Activated naive CD4-positive, alpha-beta T cell treated with anti-CD3 and anti-CD28 coated beads for 36 hours (primary cell): ENCODE data around the gene FGF22. TPM values are rescaled to one million over a fixed set of nuclear protein-coding genes. Genes with fewer than 3 reads are reported as not detected.
"Not testable (repeated sequence)": the region's sequence is repeated elsewhere in the genome, so short reads cannot be mapped to it uniquely, and the experiment has no call there.

Experiments used
- CTCF ChIA-PET: fragments of 350-600 bp; sonication (Branson Sonifier 250); formaldehyde crosslinking; loops from one replicate; lab custom pipeline; 2021; ENCODE audit warnings: antibody characterized with exemption; lab: Charles Lee
- DNase-seq: peaks from one replicate; pipeline ENCODE4 v3.0.0-alpha.2; 2020
- H3K27ac Mint-ChIP-seq: one replicate; pipeline ENCODE4 v1.8.0; 2021; ENCODE audit warnings: mild to moderate bottlenecking, mixed read lengths
- H3K27me3 Mint-ChIP-seq: one replicate; pipeline ENCODE4 v1.8.0; 2021; ENCODE audit warnings: low read depth, mixed read lengths
- H3K36me3 Mint-ChIP-seq: one replicate; pipeline ENCODE4 v1.8.0; 2021; ENCODE audit warnings: low read depth, mixed read lengths
- H3K4me1 Mint-ChIP-seq: one replicate; pipeline ENCODE4 v1.8.0; 2021; ENCODE audit warnings: low read depth, mixed read lengths
- H3K4me3 Mint-ChIP-seq: one replicate; pipeline ENCODE4 v1.8.0; 2021; ENCODE audit warnings: mild to moderate bottlenecking, moderate library complexity, mixed read lengths
- H3K9me3 Mint-ChIP-seq: one replicate; pipeline ENCODE4 v1.8.0; 2021; ENCODE audit warnings: mixed read lengths
- intact Hi-C: fragments of 100-400 bp; cut with micrococcal nuclease; formaldehyde crosslinking; loops from one replicate; pipeline ENCODE4 v1.15.1; 2023
- total RNA-seq, 2 experiments: library from RNA; stranded (reverse); gene quantifications; one replicate each; pipeline ENCODE4 v1.2.3, GENCODE V29; 2021

The FGF22 gene
- total RNA-seq, 2 experiments from 2014 or later = not detected

DNA sequence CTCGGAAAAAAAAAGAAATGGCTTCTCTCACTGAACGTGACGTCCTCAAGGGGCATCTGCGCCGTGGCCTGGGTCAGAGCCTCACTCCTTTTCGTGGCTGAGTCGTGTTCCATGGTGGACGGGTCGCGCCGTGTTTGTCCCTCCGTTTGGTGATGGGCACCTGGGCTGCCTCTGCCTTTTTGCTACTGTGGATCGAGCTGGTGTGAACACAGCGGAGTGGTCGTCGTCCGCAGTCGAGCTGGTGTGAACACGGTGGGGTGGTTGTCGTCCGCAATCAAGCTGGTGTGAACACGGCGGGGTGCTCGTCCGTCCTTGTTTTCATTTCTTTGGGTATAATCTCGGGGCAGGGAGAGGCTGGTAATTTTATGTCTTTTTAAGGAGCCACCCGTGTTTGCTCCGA is 38.4 kb upstream of the FGF22 start:
- Mint-ChIP-seq H3K27me3 (no peaks in the 10 kb centered on the region), H3K9me3 (no peaks in the 10 kb centered on the region), H3K4me3 (no peak overlapping the region), H3K4me1 (no peaks in the 10 kb centered on the region), H3K27ac (no peak overlapping the region), H3K36me3 (no peaks in the 10 kb centered on the region)
- CTCF ChIA-PET = interaction anchor here (0.8 kb wide), 1 partner anchor 66 kb away, joined by 4 read pairs; no protein-coding TSS in a partner anchor
- no peak for DNase-seq
- intact Hi-C loops = no loop called here

DNA sequence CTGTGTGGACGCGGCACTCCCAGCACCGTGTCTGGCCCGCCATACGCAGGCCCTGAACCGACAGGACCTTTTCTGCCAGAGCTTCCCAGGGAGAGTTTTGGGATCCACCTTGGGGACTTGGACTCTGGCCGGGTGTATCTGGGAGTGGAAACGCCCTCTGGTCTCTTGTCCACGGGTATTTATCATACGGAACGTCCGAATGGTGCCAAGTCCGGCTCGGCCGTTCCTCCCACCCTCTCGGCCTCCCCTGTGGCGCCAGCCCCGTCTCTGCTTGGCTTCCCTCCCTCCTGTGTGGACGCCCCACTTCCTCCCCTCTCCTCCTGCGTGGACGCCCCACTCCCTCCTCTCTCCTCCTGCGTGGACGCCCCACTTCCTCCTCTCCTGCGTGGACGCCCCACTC is 37.9 kb upstream of the FGF22 start:
- Mint-ChIP-seq H3K36me3 (no peaks in the 10 kb centered on the region), H3K4me3 (no peak overlapping the region), H3K27me3 (no peaks in the 10 kb centered on the region), H3K27ac (no peak overlapping the region), H3K4me1 (no peaks in the 10 kb centered on the region), H3K9me3 (no peaks in the 10 kb centered on the region)
- intact Hi-C loops = no loop called here
- no peak for DNase-seq
- CTCF ChIA-PET = interaction anchor here (0.8 kb wide), 1 partner anchor 65 kb away, joined by 4 read pairs; no protein-coding TSS in a partner anchor

DNA sequence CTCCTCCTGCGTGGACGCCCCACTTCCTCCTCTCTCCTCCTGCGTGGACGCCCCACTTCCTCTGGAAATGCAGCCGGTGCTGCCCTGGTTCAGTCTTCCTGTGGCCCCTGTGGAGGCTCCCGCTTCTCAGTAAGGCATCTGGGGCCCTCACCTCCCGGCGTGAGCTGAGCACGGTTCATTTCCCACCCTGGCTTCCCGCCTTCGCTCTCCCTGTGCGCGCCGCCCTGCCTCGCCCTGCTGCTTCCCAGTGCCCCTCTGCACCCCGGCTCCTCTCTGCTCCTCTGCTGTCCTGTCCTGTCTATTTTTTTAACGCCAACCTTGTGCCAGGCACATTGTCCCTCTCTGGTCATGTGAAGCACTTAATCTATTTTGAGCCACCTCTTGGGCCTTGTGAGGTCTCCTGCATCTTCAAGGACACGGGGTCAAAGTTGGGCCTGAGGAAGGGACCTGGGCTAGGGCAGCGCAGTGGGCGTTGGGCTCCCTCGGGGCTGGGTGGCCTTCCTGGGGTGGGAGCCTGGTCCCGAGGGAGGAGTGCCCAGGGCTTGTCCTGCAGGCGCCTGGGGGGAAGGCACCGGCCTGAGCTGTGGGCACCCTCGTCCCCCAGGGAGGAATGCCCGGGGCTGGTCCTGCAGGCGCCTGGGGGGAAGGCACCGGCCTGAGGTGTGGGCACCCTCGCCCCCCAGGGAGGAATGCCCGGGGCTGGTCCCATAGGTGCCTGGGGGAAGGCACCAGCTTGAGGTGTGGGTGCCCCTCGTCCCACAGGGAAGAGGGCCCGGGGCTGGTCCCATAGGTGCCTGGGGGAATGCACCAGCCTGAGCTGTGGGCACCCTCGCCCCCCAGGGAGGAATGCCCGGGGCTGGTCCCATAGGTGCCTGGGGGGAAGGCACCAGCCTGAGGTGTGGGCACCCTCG is 37.0 kb upstream of the FGF22 start:
- Mint-ChIP-seq H3K4me3 (no peak overlapping the region), H3K9me3 (no peaks in the 10 kb centered on the region), H3K27ac (no peak overlapping the region), H3K36me3 (no peaks in the 10 kb centered on the region), H3K27me3 (no peaks in the 10 kb centered on the region), H3K4me1 (no peaks in the 10 kb centered on the region)
- CTCF ChIA-PET = no interaction called here
- intact Hi-C loops = no loop called here
- no peak for DNase-seq

GRCh38 chr19:603302-603639 is 36.4 kb upstream of the FGF22 start:
- H3K4me3 Mint-ChIP-seq, H3K27ac Mint-ChIP-seq, H3K27me3 Mint-ChIP-seq, H3K36me3 Mint-ChIP-seq, DNase-seq, H3K4me1 Mint-ChIP-seq, intact Hi-C loops, CTCF ChIA-PET, H3K9me3 Mint-ChIP-seq: not testable (repeated sequence)

- CTCF ChIA-PET, intact Hi-C loops, H3K4me1 Mint-ChIP-seq, H3K36me3 Mint-ChIP-seq, H3K4me3 Mint-ChIP-seq, DNase-seq, H3K27me3 Mint-ChIP-seq, H3K27ac Mint-ChIP-seq, H3K9me3 Mint-ChIP-seq: not testable (repeated sequence)
Measured at GRCh38 chr19:603779-604178, 35.9 kb upstream of the FGF22 start.

DNA sequence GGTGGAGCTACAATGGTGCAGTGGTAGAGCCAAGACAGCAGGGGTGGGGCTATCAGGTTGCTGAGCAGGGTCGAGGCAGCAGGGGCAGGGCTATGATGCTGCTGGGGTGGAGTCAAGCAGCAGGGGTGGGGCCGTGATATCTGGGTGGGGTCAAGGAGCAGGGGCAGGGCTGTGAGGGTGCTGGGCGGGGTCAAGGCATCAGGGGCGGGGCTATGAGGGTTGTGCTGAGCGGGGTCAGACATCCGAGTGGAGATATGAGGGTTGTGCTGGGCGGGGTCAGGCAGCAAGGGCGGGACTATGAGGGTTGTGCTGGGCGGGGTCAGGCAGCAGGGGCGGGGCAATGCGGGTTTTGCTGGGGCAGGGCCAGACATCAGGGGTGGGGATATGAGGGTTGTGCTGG is 35.3 kb upstream of the FGF22 start:
- H3K27me3 Mint-ChIP-seq = no peaks in the 10 kb centered on the region

DNA sequence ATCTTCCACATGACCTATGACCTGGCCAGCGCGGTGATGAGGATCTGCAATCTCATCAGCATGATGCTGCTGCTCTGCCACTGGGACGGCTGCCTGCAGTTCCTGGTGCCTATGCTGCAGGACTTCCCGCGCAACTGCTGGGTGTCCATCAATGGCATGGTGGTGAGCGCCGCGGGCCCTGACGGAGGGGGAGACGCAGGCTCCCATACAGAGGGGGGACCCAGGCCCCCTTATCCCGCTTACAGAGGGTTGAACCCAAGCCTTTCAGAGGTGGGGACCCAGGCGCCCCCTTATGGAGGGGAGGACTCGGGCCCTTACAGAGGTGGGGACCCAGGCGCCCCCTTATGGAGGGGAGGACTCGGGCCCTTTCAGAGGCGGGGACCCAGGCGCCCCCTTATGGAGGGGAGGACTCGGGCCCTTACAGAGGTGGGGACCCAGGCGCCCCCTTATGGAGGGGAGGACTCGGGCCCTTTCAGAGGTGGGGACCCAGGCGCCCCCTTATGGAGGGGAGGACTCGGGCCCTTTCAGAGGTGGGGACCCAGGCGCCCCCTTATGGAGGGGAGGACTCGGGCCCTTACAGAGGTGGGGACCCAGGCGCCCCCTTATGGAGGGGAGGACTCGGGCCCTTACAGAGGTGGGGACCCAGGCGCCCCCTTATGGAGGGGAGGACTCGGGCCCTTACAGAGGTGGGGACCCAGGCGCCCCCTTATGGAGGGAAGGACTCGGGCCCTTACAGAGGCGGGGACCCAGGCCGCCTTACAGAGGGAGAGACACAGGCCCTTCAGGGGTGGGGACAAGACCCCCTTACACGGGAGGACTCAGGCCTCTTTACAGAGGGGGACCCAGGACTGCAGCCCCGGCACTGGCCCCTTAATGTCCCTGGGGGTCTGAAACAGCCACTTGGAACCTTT is 34.4 kb upstream of the FGF22 start:
- not testable (repeated sequence) for H3K27ac Mint-ChIP-seq, H3K4me3 Mint-ChIP-seq
- CTCF ChIA-PET = interaction anchor here (1.6 kb wide), 1 partner anchor 21 kb away, joined by 4 read pairs; no protein-coding TSS in a partner anchor

More for the DNA sequence above, 35.3 kb upstream of the FGF22 start:
- Mint-ChIP-seq H3K36me3 (no peaks in the 10 kb centered on the region), H3K27ac (no peak overlapping the region), H3K4me1 (no peaks in the 10 kb centered on the region), H3K9me3 (no peaks in the 10 kb centered on the region), H3K4me3 (no peak overlapping the region)
- peak; percentile 61 for DNase-seq
- CTCF ChIA-PET = no interaction called here
- intact Hi-C loops = no loop called here

DNA sequence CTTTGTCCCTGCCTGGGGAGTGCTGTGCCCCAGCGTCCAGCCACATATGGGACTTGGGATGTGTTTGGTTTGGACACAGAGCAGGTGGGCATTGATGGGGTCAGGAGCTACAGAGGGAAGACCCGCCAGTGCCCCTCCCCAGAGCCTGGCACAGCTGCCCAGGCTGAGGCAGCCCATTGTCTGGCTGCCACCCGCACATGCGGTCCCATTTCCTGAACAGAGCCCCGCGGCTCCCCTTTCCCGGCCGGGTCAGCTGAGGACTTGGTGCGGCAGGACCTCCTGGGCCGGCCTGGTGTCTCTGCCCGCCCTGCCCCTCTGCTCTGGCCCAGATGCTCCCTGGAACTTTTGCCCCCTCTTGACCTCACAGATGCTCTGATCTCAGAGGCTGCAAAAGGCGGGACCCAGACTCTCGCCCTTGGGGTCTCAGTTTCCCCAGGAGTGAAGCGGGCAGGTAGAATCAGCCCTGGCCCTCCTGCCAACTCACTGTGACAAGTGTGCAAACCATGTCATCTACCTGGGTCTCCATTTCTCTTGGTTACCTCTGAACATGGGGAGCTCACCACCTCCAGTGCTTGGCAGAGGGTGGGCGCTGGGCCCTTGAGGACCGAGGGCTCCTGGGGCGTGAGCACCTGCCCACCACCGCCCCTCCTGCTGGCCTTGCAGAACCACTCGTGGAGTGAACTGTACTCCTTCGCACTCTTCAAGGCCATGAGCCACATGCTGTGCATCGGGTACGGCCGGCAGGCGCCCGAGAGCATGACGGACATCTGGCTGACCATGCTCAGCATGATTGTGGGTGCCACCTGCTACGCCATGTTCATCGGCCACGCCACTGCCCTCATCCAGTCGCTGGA is 32.2 kb upstream of the FGF22 start:
- no peak for DNase-seq
- Mint-ChIP-seq H3K27ac (no peak overlapping the region), H3K4me3 (no peak overlapping the region), H3K27me3 (no peaks in the 10 kb centered on the region), H3K9me3 (no peaks in the 10 kb centered on the region), H3K4me1 (peaks cover 22% of the 10 kb centered on the region), H3K36me3 (no peaks in the 10 kb centered on the region)
- intact Hi-C loops = no loop called here
- CTCF ChIA-PET = interaction anchor here (0.6 to 1.6 kb wide), 4 partner anchors 18 to 124 kb away, joined by 3 to 4 read pairs (median 4); no protein-coding TSS in a partner anchor

More for the DNA sequence above, 34.4 kb upstream of the FGF22 start:
- H3K4me1 Mint-ChIP-seq, H3K9me3 Mint-ChIP-seq, H3K27me3 Mint-ChIP-seq, H3K36me3 Mint-ChIP-seq, intact Hi-C loops: not testable (repeated sequence)
- peak; percentile 38 for DNase-seq

- H3K27me3 Mint-ChIP-seq = no peaks in the 10 kb centered on the region
- peaks cover 26% of the 10 kb centered on the region for H3K4me1 Mint-ChIP-seq
- DNase-seq = no peak
- no peak overlapping the region for H3K27ac Mint-ChIP-seq
- no peak overlapping the region for H3K4me3 Mint-ChIP-seq
- peaks cover 2% of the 10 kb centered on the region for H3K36me3 Mint-ChIP-seq
- CTCF ChIA-PET = interaction anchor here (0.7 to 1.2 kb wide), 3 partner anchors 22 to 124 kb away, joined by 3 to 4 read pairs (median 3); no protein-coding TSS in a partner anchor
- H3K9me3 Mint-ChIP-seq = no peaks in the 10 kb centered on the region
- intact Hi-C loops = no loop called here
Measured at GRCh38 chr19:608155-609003, 31.3 kb upstream of the FGF22 start.

GRCh38 chr19:609004-609346 is 30.7 kb upstream of the FGF22 start:
- CTCF ChIA-PET = interaction anchor here (0.8 kb wide), 1 partner anchor 25 kb away, joined by 3 read pairs; no protein-coding TSS in a partner anchor
- intact Hi-C loops = no loop called here
- Mint-ChIP-seq H3K27ac (no peak overlapping the region), H3K4me1 (peaks cover 26% of the 10 kb centered on the region), H3K4me3 (no peak overlapping the region), H3K9me3 (no peaks in the 10 kb centered on the region), H3K27me3 (no peaks in the 10 kb centered on the region), H3K36me3 (peaks cover 2% of the 10 kb centered on the region)
- DNase-seq = no peak
